Adipocyte (in vitro differentiated cells): ENCODE data around the gene RNF220.

Source experiments
- DNase-seq: peaks from one replicate; pipeline ENCODE4 v3.0.0-alpha.2; 2015; ENCODE audit warnings: low read depth
- H3K27me3 ChIP-seq: replicated peaks from 2 replicates; pipeline ENCODE4 v1.7.0; 2013; ENCODE audit warnings: mild to moderate bottlenecking, low read length, moderate library complexity; ENCODE audit not compliant: control insufficient read depth, insufficient read depth
- H3K36me3 ChIP-seq: 2 replicates; pipeline ENCODE4 v1.7.0; 2013; ENCODE audit warnings: low read length, mild to moderate bottlenecking, moderate library complexity; ENCODE audit not compliant: control insufficient read depth, insufficient read depth, severe bottlenecking
- H3K4me1 ChIP-seq: 2 replicates; pipeline ENCODE4 v1.7.0; 2013; ENCODE audit warnings: mild to moderate bottlenecking, low read length, moderate library complexity; ENCODE audit not compliant: control insufficient read depth, insufficient read depth
- H3K4me3 ChIP-seq: 2 replicates; pipeline ENCODE4 v1.7.0; 2013; ENCODE audit warnings: mild to moderate bottlenecking, low read length, moderate library complexity
- H3K9ac ChIP-seq: 2 replicates; pipeline ENCODE4 v1.7.0; 2013; ENCODE audit warnings: mild to moderate bottlenecking, low read length, moderate library complexity
- H3K9me3 ChIP-seq: 2 replicates; pipeline ENCODE4 v1.7.0; 2013; ENCODE audit warnings: mild to moderate bottlenecking, low read length, moderate library complexity; ENCODE audit not compliant: control insufficient read depth

Gene RNF220

DNA sequence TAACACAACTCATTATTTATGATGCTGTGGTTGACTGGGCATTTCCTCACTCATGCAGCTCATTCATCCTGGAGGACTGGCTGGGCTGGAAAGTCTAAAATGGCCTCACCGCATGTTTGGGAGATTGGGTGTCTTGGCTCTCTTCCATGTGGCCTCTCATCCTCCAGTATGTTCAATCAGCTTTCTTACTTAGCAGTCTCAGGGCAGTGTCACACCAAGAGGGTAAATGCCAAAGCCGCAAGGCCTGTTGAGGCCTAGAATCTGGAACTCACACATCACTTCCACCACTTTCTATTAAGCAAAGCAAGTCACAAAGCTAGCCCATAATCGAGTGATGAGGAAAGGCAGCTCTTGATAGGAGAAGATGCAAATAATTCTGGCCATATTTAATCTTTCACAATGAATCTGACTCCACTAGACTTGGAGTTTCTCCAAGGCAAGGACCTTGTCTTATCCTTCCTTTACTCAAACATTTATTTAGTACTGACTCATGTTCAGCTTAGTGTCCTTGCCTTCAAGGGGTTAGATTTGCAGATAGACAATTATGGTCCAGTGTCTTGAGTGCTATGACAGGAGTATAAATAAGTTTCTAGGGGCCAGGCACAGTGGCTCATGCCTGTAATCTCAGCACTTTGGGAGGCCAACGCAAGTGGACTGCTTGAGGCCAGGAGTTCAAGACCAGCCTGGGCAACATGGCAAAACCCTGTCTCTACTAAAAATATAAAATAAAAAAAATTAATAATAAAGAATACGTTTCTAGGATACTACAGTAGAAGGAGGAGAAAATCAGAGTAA lies 224.1 kb downstream of the RNF220 start:
- no peaks in the 10 kb centered on the region for H3K36me3 ChIP-seq
- H3K9ac ChIP-seq, result no peak overlapping the region

DNA sequence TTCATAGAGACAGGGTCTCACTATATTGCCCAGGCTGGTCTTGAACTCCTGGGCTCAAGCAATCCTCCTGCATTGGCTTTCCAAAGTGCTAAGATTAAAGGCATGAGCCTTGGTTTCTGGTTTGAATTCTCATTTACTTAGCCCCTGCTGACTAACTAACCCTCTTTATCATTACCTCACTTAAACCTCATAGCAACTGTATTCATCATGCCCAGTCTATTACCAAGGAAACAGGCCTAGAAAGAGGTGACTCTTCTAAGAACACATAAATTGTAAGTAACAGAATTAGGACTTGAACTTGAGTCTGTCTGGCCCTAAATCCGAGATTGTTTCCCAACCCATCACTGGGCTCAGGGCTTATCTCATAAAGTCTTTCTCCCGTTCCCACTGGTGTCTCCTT lies 225.1 kb downstream of the RNF220 start:
- H3K4me3 ChIP-seq, result no peak overlapping the region
- H3K9ac ChIP-seq, result no peak overlapping the region
- no peaks in the 10 kb centered on the region for H3K9me3 ChIP-seq
- peaks cover 1% of the 10 kb centered on the region for H3K36me3 ChIP-seq
- H3K27me3 ChIP-seq, result no peaks in the 10 kb centered on the region
- peak; percentile 30 for DNase-seq
- H3K4me1 ChIP-seq, result peaks cover 21% of the 10 kb centered on the region

More for the DNA sequence above, 224.1 kb downstream of the RNF220 start:
- no peak overlapping the region for H3K4me3 ChIP-seq
- H3K27me3 ChIP-seq, result no peaks in the 10 kb centered on the region
- no peaks in the 10 kb centered on the region for H3K9me3 ChIP-seq
- peak; percentile 69 for DNase-seq
- peaks cover 21% of the 10 kb centered on the region for H3K4me1 ChIP-seq

DNA sequence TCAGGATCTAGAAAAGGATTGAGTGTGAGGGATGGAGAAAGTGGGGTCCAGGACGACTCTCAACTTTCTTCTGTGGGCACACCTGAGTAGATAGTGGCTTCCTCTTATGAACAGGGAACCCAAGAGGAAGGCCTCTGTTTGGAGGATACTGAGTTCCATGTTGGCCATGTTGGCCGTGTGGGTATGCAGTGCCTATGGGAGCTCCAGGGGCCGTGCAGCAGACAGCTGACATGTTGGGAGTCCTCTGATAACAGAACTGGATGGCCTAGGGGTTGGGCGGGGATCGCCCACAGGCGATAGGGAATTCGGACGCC lies 226.2 kb downstream of the RNF220 start:
- Histone ChIP-seq H3K9me3 (no peaks in the 10 kb centered on the region), H3K36me3 (peaks cover 13% of the 10 kb centered on the region), H3K27me3 (no peaks in the 10 kb centered on the region), H3K9ac (peak overlapping the region; percentile 90), H3K4me3 (peak overlapping the region; percentile 83), H3K4me1 (peaks cover 26% of the 10 kb centered on the region)
- DNase-seq, result no peak

DNA sequence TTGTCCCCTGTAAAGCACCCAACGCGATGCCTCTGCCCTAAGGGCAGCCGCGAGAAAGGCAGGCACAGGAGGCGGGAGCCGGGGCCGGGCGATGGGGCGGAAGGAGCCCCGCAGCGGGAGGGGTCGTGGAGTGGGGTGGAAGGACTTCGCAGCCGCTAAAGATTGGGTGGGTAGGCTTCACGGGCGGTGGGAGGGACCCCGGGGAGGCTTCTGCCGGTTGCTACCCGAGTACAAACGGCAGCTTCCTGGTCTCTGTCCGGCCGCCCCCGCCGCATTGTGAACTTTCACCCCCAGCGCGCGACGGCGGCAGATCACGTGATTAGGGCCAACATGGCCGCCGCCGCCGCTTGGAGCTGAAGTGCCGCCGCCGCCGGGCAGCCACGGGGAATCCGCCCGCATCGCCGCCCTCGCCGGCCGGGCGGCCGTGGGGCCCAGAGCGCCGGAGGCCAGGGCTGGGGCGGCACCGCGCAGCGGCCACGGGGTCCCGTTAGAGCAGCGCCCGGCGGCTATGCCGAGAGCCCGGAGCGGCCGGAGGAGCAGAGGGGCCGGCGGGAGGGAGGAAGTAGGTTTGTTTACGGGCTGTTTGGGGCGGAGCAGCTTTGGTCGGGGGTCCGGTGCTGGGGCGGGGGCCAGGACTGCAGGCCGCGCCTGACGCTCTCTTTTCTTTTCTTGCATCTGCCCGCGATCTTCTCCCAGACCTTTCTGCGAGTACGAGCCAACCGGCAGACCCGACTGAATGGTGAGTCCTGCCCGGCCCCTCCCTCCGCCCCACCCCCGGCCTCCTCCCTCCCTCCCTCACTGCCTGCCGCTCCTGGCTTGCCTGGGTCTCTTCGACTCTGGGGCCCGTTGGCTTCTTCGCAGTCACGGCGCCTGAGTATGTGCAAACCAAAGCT lies 226.8 kb downstream of the RNF220 start:
- Histone ChIP-seq H3K9ac (peak overlapping the region; percentile 90), H3K9me3 (no peaks in the 10 kb centered on the region), H3K4me3 (peak overlapping the region; percentile 83), H3K27me3 (no peaks in the 10 kb centered on the region), H3K36me3 (peaks cover 17% of the 10 kb centered on the region), H3K4me1 (peaks cover 28% of the 10 kb centered on the region)
- DNase-seq, result peak; percentile 91

DNA sequence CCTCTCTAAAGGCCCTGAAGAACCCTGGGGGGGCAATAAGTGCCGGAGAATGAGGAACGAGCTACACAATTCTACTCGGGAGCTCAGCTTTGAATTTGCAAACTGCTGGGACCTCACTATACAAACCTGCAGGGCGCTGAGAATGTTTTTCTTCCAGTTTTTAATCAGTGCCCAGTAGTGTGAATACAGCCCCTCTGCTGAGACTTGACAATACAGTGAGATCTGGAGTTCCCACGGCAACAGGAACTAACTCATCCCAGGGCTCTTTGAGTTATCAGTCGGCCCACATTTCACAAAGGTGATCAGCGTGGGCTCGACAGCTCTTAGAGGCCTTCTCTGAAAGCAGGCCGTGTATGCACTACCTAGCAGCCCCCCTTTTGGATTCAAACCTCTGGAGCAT lies 227.5 kb downstream of the RNF220 start:
- H3K4me1 ChIP-seq, result peaks cover 28% of the 10 kb centered on the region
- H3K27me3 ChIP-seq, result no peaks in the 10 kb centered on the region
- H3K36me3 ChIP-seq, result peaks cover 24% of the 10 kb centered on the region
- DNase-seq, result no peak
- H3K9ac ChIP-seq, result peak overlapping the region; percentile 90
- H3K9me3 ChIP-seq, result no peaks in the 10 kb centered on the region
- peak overlapping the region; percentile 83 for H3K4me3 ChIP-seq

DNA sequence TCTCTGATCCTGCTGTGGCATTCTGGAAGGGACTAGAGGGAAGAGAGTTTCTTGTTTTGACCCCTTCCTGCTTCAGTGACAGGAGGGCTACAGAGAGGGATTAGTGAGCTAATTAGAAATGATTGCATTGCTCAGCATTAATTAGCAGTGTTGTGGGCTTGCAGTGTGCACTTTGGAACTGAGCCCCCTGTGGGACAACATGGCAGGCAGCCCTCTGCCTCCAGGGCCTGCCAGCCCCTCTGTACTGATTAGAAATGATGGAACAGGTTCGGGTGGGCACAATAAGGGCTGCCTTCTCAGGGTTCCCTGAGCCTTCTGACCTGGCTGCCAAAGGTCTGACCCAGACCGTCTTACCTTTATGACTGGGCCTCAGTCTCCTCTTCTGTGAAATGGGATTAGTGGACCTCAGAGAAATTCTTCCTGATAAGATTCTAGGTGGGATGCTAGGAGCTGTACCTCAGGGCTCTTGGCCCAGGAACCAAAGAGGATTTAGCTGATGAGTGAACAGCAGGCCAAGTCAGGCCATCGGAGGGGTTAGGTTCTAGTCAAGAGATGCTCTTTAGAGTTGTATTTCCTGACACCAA lies 229.6 kb downstream of the RNF220 start:
- Histone ChIP-seq H3K36me3 (peaks cover 39% of the 10 kb centered on the region), H3K4me3 (no peak overlapping the region), H3K9ac (no peak overlapping the region), H3K4me1 (peaks cover 20% of the 10 kb centered on the region), H3K9me3 (no peaks in the 10 kb centered on the region), H3K27me3 (no peaks in the 10 kb centered on the region)
- DNase-seq, result no peak

DNA sequence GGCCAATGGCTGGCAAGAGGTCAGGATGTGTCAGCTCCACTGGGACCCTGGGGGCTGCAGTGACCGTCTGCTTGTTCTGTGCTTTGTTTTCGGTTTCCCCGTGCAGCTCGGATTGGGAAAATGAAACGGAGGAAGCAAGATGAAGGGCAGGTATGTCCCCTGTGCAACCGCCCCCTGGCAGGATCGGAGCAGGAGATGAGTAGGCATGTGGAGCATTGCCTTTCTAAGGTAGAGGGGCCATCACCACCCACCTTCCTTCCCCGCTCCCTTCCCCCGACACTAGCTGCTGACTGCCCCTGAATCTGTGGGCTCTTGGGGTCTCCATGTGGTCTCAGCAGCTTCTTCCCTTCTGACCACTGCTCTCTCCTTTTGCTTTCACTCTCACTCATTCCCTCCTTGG lies 230.4 kb downstream of the RNF220 start:
- peaks cover 45% of the 10 kb centered on the region for H3K36me3 ChIP-seq
- peaks cover 20% of the 10 kb centered on the region for H3K4me1 ChIP-seq

DNA sequence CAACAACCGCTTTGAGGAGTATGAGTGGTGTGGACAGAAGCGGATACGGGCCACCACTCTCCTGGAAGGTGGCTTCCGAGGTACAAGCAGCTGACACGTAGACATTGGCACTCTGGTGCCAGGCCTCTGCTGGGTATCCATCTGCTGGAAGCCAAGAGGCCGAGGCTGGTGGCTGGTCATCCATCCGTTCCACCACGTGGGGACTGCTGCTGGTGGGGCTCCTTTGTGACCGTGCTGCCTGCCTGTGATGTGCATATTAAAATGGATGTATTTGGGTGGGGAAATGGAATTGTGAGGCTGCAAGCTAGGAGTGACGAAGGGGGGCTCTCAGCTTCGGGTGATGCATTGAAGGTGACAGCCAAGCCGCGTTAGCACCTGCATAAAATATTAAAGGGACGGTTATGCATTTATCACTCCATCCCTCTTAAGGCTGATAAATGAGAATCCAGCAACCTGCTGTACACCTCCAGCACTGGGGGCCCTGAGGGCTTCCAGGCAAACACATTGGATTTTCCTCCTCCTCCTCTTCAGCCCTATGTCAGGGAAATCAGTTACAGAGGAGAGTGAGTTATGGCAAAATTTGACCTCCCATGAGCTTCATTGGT lies 231.1 kb downstream of the RNF220 start:
- Histone ChIP-seq H3K4me1 (peaks cover 19% of the 10 kb centered on the region), H3K36me3 (peaks cover 52% of the 10 kb centered on the region), H3K9me3 (no peaks in the 10 kb centered on the region), H3K4me3 (no peak overlapping the region), H3K9ac (no peak overlapping the region), H3K27me3 (no peaks in the 10 kb centered on the region)
- DNase-seq, result no peak

More for the DNA sequence above, 230.4 kb downstream of the RNF220 start:
- no peak for DNase-seq
- no peak overlapping the region for H3K9ac ChIP-seq
- H3K27me3 ChIP-seq, result no peaks in the 10 kb centered on the region
- H3K4me3 ChIP-seq, result no peak overlapping the region
- H3K9me3 ChIP-seq, result no peaks in the 10 kb centered on the region

DNA sequence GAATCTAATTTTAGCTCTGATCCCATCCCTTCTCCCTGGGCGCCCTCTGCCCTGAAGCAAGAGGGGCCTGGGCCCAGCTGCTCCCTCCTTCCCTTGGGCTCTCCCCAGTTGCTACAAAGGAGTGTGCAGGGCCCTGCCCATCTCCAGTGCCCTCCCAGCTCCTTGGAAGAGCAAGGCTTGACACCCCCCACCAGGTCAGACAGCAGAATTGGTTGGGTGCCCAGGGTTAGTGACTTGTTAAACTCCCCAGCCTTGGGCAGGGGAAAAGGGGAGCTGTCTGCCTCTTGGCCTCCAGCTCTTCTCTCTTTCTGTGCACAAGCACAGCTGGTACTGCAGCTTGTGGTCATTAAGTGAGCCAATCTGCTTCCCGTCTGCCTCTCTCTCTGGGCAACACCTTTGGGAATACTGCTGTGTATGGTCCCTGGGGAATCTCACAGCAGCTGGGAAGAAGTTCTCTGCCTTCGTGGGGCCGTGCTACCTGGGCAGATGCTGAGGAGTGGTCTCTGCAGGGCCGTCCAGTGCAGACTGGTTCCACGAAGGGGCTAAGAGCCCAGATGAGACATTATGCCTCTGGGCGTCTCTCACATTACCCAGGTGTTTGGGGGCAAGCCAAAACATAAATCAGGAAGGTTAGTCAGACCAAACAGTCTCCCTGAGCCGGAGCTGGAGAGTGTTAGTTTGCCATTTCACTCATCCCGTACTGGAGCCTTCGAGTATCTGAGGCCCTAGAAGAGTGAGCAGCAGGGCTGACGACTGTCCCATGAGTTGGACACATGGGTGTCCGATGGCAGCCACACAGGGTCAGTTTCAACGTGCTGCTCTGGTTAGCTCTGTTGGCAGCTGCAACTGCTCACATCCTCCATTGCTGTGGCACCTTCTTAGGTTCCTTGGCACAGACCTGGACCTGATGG lies 231.9 kb downstream of the RNF220 start:
- Histone ChIP-seq H3K27me3 (no peaks in the 10 kb centered on the region), H3K9me3 (no peaks in the 10 kb centered on the region), H3K4me3 (no peak overlapping the region), H3K36me3 (peaks cover 60% of the 10 kb centered on the region), H3K4me1 (peaks cover 15% of the 10 kb centered on the region), H3K9ac (no peak overlapping the region)
- no peak for DNase-seq

DNA sequence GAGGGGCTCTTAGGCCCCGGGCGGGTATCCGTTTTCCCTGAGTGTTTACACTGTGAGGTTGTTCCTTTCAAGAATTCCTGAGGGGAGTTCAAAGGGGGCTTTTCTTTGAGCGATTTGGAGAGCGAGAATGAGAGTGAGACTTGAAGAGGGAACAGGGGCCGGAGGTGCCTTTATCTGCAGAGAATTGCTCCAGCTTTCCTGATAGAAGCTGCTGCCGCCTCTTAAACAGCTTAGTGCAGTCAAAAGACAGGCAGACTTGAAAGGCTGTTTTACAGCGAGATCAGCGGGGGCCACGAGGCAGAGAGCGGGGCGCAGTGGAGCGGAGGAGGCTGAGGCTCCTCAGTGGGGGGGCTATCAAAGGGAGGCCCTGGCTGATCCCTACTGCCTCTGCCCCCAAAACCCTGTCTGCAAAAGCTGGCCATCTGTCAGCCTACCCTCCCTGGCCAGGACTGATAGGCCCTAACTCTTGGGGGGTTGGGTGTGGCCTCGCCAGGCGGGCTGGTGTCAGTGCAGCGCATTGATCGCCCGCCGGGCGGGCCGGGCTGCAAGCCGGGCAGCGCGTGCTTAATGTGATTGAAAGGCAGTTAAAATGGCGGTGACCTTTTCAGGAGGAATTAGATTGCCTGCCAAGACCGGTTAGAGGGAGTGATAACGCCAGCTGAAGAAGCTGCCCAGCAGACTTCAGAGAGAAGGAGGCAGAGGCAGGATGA lies 232.8 kb downstream of the RNF220 start:
- H3K9me3 ChIP-seq, result no peaks in the 10 kb centered on the region
- H3K36me3 ChIP-seq, result peaks cover 64% of the 10 kb centered on the region
- H3K27me3 ChIP-seq, result no peaks in the 10 kb centered on the region
- H3K9ac ChIP-seq, result no peak overlapping the region
- peaks cover 10% of the 10 kb centered on the region for H3K4me1 ChIP-seq
- DNase-seq, result no peak
- no peak overlapping the region for H3K4me3 ChIP-seq
